IPS DF 4.7 (cell line): ENCODE measurements around the gene SLC13A1.
"Not testable (repeated sequence)": the region's sequence is repeated elsewhere in the genome, so short reads cannot be mapped to it uniquely, and the experiment has no call there.

Source experiments
- DNase-seq: peaks from one replicate; pipeline ENCODE4 v3.0.0-alpha.2; 2013; ENCODE audit warnings: low spot score; ENCODE audit errors: extremely low read depth

Gene SLC13A1

GRCh38 chr7:123199883-123200282 lies at the start of gene SLC13A1:
TSS of gene SLC13A1 (minus strand) at chr7:123199969. CDS start at chr7:123199946, 23 bp downstream.
- DNase-seq, result no peak

GRCh38 chr7:123244768-123245167 lies 45.0 kb upstream of the SLC13A1 start:
- DNase-seq, result no peak

- no peak for DNase-seq
Measured at GRCh38 chr7:123242467-123243092, 42.8 kb upstream of the SLC13A1 start.

GRCh38 chr7:123241809-123242208 lies 42.0 kb upstream of the SLC13A1 start:
- no peak for DNase-seq

GRCh38 chr7:123231021-123232000 lies 31.5 kb upstream of the SLC13A1 start:
- no peak for DNase-seq

GRCh38 chr7:123230603-123231002 lies 30.8 kb upstream of the SLC13A1 start:
- DNase-seq, result no peak

GRCh38 chr7:123230147-123230546 lies 30.4 kb upstream of the SLC13A1 start:
- no peak for DNase-seq

GRCh38 chr7:123229426-123229825 lies 29.7 kb upstream of the SLC13A1 start:
- DNase-seq, result no peak

GRCh38 chr7:123227666-123228065 lies 27.9 kb upstream of the SLC13A1 start:
- not testable (repeated sequence) for DNase-seq

- no peak for DNase-seq
Measured at GRCh38 chr7:123220396-123220795, 20.6 kb upstream of the SLC13A1 start.

GRCh38 chr7:123218866-123219265 lies 19.1 kb upstream of the SLC13A1 start:
- no peak for DNase-seq

GRCh38 chr7:123216825-123217224 lies 17.1 kb upstream of the SLC13A1 start:
- DNase-seq, result no peak

- DNase-seq, result no peak
Measured at GRCh38 chr7:123215350-123215749, 15.6 kb upstream of the SLC13A1 start.

- DNase-seq, result no peak
Measured at GRCh38 chr7:123211545-123211944, 11.8 kb upstream of the SLC13A1 start.

GRCh38 chr7:123210986-123211385 lies 11.2 kb upstream of the SLC13A1 start:
- no peak for DNase-seq

GRCh38 chr7:123209786-123210185 lies 10.0 kb upstream of the SLC13A1 start:
- no peak for DNase-seq

- no peak for DNase-seq
Measured at GRCh38 chr7:123208793-123209192, 9.0 kb upstream of the SLC13A1 start.

- no peak for DNase-seq
Measured at GRCh38 chr7:123204206-123204835, 4.6 kb upstream of the SLC13A1 start.

- DNase-seq, result no peak
Measured at GRCh38 chr7:123201901-123202300, 2.1 kb upstream of the SLC13A1 start.

- no peak for DNase-seq
Measured at GRCh38 chr7:123198668-123199652, 809 bp downstream of the SLC13A1 start.

GRCh38 chr7:123198111-123198510 lies 1.7 kb downstream of the SLC13A1 start:
- DNase-seq, result no peak
